HepG2 (cell line): Measurements from ENCODE around the gene SNX11. TPM values are rescaled to one million over a fixed set of nuclear protein-coding genes. Genes with fewer than 3 reads are reported as not detected.

Experiments used
- ESRRA ChIP-seq: sonication (generic); formaldehyde crosslinking; IDR thresholded peaks from 2 replicates; pipeline ENCODE4 v1.5.1; 2020; ENCODE audit warnings: mild to moderate bottlenecking, low read depth, missing genetic modification reagents
- HMG20B ChIP-seq: conservative IDR thresholded peaks from 2 replicates; pipeline ENCODE4 v1.6.1; 2016; ENCODE audit warnings: missing genetic modification reagents, missing compliant biosample characterization
- MZF1 ChIP-seq: sonication (generic); formaldehyde crosslinking; IDR thresholded peaks from 2 replicates; pipeline ENCODE4 v1.8.1; 2023; ENCODE audit warnings: mild to moderate bottlenecking, missing genetic modification reagents, borderline replicate concordance
- NPAS2 ChIP-seq: sonication (generic); formaldehyde crosslinking; IDR thresholded peaks from 2 replicates; pipeline ENCODE4 v1.8.0; 2022; ENCODE audit warnings: mild to moderate bottlenecking, missing genetic modification reagents, borderline replicate concordance
- SMAD1 ChIP-seq: sonication (generic); formaldehyde crosslinking; IDR thresholded peaks from 2 replicates; pipeline ENCODE4 v1.4.0; 2020; ENCODE audit warnings: missing genetic modification reagents, low read depth, mild to moderate bottlenecking, borderline replicate concordance
- SOX13 ChIP-seq, 3 experiments: fragments of 450-650 bp in 1 of 3; sonication (generic) in 1 of 3; formaldehyde crosslinking in 1 of 3; IDR thresholded peaks in 2 of 3; conservative IDR thresholded peaks in 1 of 3; 2 replicates each; pipeline versions ENCODE4 v1.5.0 to v1.6.1; 2016 to 2020; ENCODE audit warnings: antibody characterized with exemption in 1 of 3, mild to moderate bottlenecking in 1 of 3, missing compliant biosample characterization in 1 of 3, missing genetic modification reagents in 1 of 3, moderate library complexity in 1 of 3
- ZNF34 ChIP-seq: sonication (generic); formaldehyde crosslinking; IDR thresholded peaks from 2 replicates; pipeline ENCODE4 v1.4.0; 2020; ENCODE audit warnings: mild to moderate bottlenecking, missing genetic modification reagents, borderline replicate concordance
- ZNF775 ChIP-seq: sonication (generic); formaldehyde crosslinking; IDR thresholded peaks from 2 replicates; pipeline ENCODE4 v1.4.0; 2020; ENCODE audit warnings: missing genetic modification reagents, mild to moderate bottlenecking, moderate library complexity, borderline replicate concordance
- ZNF777 ChIP-seq: sonication (generic); formaldehyde crosslinking; IDR thresholded peaks from 2 replicates; pipeline ENCODE4 v1.4.0; 2020; ENCODE audit warnings: missing genetic modification reagents
- ZNF788 ChIP-seq: sonication (generic); formaldehyde crosslinking; IDR thresholded peaks from 2 replicates; pipeline ENCODE4 v1.5.0; 2020; ENCODE audit warnings: mild to moderate bottlenecking, missing genetic modification reagents, borderline replicate concordance
- ZSCAN29 ChIP-seq: sonication (generic); formaldehyde crosslinking; conservative IDR thresholded peaks from 2 replicates; pipeline ENCODE4 v1.4.0; 2020; ENCODE audit warnings: mild to moderate bottlenecking, missing genetic modification reagents
- polyA plus RNA-seq, 8 experiments: library from polyadenylated mRNA; depleted of rRNA in 3 of 8; stranded (reverse) in 7 of 8; unstranded in 1 of 8; fragments of >200 nt; fragmentation: Illumina TruSeq in 4 of 8; extraction: Trizol in 4 of 8; gene quantifications; 2 replicates each; pipeline versions ENCODE4 v1.2.1 to v1.2.3, GENCODE V29; 2011 to 2016; ENCODE audit warnings: low read depth in 4 of 8, missing spikeins in 1 of 8, mixed read lengths in 1 of 8; ENCODE audit not compliant: insufficient read depth in 1 of 8
- total RNA-seq, 5 experiments: library from RNA; depleted of rRNA; stranded (reverse); fragments of >200 nt; fragmentation: Illumina TruSeq; extraction: Trizol; gene quantifications; 2 replicates each; pipeline ENCODE4 v1.2.3, GENCODE V29; 2016; ENCODE audit warnings: low read depth in 1 of 5
- TF ChIP-seq, protein P1 (sequence below): IDR thresholded peaks from 2 replicates; pipeline ENCODE4 v1.6.1; 2018; ENCODE audit warnings: missing genetic modification reagents, mild to moderate bottlenecking, missing compliant biosample characterization
- TF ChIP-seq, protein P2 (sequence below): IDR thresholded peaks from 2 replicates; pipeline ENCODE4 v1.6.1; 2016
- TF ChIP-seq, protein P3 (sequence below): IDR thresholded peaks from 2 replicates; pipeline ENCODE4 v1.4.0; 2020; ENCODE audit warnings: mild to moderate bottlenecking, missing genetic modification reagents
- TF ChIP-seq, protein P4 (sequence below): IDR thresholded peaks from 2 replicates; pipeline ENCODE4 v1.6.1; 2016; ENCODE audit warnings: missing compliant biosample characterization, missing genetic modification reagents, borderline replicate concordance
- TF ChIP-seq, protein P5 (sequence below): fragments of 450-650 bp; IDR thresholded peaks from 2 replicates; pipeline ENCODE4 v1.6.1; 2017
- TF ChIP-seq, protein P6 (sequence below): sonication (generic); formaldehyde crosslinking; IDR thresholded peaks from 2 replicates; pipeline ENCODE4 v1.5.1; 2020; ENCODE audit warnings: missing genetic modification reagents, mild to moderate bottlenecking, borderline replicate concordance

SNX11 gene
- total and polyA plus RNA-seq, 2 of the 13 experiments (the other 11 are each of a cell fraction or from before 2014, with no cell fraction given): 12.9 to 14.0 TPM

DNA sequence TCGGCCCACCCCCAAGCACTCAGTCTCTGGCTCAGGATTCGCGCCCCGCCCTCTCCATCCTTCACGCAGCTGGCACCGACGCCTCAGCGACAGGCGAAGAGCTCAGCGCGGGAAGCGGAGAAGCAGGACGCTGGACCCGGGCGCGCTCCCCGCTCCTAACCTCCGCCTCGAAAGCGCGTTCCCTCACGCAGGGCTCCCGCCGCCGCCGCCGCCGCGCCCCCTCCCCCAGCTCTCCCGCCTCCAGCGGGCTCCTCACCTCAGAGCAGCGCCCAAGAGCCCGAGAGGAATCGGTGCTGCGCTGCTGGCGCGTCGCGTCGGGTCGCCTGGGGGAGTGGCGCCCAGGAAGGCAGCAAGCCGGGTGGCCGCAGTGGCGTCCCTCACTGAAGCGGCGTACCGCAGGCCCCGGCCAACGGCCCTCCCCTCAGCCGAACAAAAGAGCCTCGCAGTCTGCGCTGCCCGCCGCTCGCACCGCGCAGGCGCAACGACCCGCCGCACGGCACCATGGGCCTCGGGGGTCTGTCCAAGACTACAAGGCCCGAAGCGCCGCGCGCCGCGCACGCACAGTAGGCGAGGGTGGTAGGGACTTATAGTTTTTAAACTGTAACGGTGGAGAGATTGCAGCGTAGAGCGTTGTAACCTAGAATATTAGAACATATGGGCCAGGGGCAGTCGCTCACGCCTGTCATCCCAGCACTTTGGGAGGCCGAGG lies 6.4 kb upstream of the SNX11 start, which contains the start of gene CBX1 (continued):
- TF ChIP-seq ZNF788 (CRISPR knock-in tag) (peak; percentile 100), NPAS2 (CRISPR knock-in tag) (no peak), ZNF775 (no peak; the same call in 1 of the 2 replicates), SOX13 (IDR thresholded peaks at IDR 0.05) (no peak), SOX13 (CRISPR knock-in tag; conservative IDR thresholded peaks at IDR 0.05 in 1 of 2, IDR thresholded peaks at IDR 0.05 in 1 of 2) (peak in 1 of 2 experiments; percentile 49; a peak in 1 of 4 replicates), MZF1 (CRISPR knock-in tag) (no peak), ESRRA (CRISPR knock-in tag) (peak; percentile 66), ZNF777 (peak; percentile 90), ZNF34 (CRISPR knock-in tag) (peak; percentile 88; the same call in 1 of the 2 replicates), HMG20B (CRISPR knock-in tag) (0 out of 2 replicates have a peak, but pooled peaks have one; percentile 7), SMAD1 (CRISPR knock-in tag) (peak; percentile 70; the same call in 1 of the 2 replicates), ZSCAN29 (CRISPR knock-in tag) (peak; percentile 95; the same call in 1 of the 2 replicates)
- TF ChIP-seq, protein P1, sequence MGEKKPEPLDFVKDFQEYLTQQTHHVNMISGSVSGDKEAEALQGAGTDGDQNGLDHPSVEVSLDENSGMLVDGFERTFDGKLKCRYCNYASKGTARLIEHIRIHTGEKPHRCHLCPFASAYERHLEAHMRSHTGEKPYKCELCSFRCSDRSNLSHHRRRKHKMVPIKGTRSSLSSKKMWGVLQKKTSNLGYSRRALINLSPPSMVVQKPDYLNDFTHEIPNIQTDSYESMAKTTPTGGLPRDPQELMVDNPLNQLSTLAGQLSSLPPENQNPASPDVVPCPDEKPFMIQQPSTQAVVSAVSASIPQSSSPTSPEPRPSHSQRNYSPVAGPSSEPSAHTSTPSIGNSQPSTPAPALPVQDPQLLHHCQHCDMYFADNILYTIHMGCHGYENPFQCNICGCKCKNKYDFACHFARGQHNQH (CRISPR knock-in tag): peak; percentile 85
- TF ChIP-seq, protein P2, sequence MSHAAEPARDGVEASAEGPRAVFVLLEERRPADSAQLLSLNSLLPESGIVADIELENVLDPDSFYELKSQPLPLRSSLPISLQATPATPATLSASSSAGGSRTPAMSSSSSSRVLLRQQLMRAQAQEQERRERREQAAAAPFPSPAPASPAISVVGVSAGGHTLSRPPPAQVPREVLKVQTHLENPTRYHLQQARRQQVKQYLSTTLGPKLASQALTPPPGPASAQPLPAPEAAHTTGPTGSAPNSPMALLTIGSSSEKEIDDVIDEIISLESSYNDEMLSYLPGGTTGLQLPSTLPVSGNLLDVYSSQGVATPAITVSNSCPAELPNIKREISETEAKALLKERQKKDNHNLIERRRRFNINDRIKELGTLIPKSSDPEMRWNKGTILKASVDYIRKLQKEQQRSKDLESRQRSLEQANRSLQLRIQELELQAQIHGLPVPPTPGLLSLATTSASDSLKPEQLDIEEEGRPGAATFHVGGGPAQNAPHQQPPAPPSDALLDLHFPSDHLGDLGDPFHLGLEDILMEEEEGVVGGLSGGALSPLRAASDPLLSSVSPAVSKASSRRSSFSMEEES (CRISPR knock-in tag): no peak
- TF ChIP-seq, protein P3, sequence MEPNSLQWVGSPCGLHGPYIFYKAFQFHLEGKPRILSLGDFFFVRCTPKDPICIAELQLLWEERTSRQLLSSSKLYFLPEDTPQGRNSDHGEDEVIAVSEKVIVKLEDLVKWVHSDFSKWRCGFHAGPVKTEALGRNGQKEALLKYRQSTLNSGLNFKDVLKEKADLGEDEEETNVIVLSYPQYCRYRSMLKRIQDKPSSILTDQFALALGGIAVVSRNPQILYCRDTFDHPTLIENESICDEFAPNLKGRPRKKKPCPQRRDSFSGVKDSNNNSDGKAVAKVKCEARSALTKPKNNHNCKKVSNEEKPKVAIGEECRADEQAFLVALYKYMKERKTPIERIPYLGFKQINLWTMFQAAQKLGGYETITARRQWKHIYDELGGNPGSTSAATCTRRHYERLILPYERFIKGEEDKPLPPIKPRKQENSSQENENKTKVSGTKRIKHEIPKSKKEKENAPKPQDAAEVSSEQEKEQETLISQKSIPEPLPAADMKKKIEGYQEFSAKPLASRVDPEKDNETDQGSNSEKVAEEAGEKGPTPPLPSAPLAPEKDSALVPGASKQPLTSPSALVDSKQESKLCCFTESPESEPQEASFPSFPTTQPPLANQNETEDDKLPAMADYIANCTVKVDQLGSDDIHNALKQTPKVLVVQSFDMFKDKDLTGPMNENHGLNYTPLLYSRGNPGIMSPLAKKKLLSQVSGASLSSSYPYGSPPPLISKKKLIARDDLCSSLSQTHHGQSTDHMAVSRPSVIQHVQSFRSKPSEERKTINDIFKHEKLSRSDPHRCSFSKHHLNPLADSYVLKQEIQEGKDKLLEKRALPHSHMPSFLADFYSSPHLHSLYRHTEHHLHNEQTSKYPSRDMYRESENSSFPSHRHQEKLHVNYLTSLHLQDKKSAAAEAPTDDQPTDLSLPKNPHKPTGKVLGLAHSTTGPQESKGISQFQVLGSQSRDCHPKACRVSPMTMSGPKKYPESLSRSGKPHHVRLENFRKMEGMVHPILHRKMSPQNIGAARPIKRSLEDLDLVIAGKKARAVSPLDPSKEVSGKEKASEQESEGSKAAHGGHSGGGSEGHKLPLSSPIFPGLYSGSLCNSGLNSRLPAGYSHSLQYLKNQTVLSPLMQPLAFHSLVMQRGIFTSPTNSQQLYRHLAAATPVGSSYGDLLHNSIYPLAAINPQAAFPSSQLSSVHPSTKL (CRISPR knock-in tag): 0 out of 2 replicates have a peak, but pooled peaks have one; percentile 40
- TF ChIP-seq, protein P4, sequence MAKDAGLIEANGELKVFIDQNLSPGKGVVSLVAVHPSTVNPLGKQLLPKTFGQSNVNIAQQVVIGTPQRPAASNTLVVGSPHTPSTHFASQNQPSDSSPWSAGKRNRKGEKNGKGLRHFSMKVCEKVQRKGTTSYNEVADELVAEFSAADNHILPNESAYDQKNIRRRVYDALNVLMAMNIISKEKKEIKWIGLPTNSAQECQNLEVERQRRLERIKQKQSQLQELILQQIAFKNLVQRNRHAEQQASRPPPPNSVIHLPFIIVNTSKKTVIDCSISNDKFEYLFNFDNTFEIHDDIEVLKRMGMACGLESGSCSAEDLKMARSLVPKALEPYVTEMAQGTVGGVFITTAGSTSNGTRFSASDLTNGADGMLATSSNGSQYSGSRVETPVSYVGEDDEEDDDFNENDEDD: peak; percentile 82; the same call in 1 of the 2 replicates
- TF ChIP-seq, protein P5, sequence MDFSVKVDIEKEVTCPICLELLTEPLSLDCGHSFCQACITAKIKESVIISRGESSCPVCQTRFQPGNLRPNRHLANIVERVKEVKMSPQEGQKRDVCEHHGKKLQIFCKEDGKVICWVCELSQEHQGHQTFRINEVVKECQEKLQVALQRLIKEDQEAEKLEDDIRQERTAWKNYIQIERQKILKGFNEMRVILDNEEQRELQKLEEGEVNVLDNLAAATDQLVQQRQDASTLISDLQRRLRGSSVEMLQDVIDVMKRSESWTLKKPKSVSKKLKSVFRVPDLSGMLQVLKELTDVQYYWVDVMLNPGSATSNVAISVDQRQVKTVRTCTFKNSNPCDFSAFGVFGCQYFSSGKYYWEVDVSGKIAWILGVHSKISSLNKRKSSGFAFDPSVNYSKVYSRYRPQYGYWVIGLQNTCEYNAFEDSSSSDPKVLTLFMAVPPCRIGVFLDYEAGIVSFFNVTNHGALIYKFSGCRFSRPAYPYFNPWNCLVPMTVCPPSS: no peak
- TF ChIP-seq, protein P6, sequence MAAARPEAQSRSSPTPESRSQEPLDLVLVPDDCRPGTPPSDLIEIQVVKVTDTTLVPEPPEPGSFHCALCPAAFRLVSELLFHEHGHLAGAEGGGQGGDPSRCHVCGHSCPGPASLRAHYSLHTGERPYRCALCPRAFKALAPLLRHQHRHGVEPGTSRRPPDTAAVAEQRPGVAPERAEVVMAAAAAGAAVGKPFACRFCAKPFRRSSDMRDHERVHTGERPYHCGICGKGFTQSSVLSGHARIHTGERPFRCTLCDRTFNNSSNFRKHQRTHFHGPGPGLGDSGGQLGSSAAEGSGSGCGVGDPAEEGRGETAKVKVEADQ (CRISPR knock-in tag): peak; percentile 91; the same call in 1 of the 2 replicates
